Endodermal cell (in vitro differentiated cells): ENCODE data around the gene C3. TPM values are rescaled to one million over a fixed set of nuclear protein-coding genes. Genes with fewer than 3 reads are reported as not detected.

Source experiments
- DNase-seq: peaks from one replicate; pipeline ENCODE4 v3.0.0-alpha.2; 2017
- H3K27ac ChIP-seq: 2 replicates; pipeline ENCODE4 v1.5.1; 2013; ENCODE audit warnings: mild to moderate bottlenecking, low read depth, low read length, moderate library complexity
- H3K27me3 ChIP-seq: 2 replicates; pipeline ENCODE4 v1.6.1; 2013; ENCODE audit warnings: mild to moderate bottlenecking, low read length, moderate library complexity; ENCODE audit not compliant: insufficient read depth, control insufficient read depth, poor library complexity, severe bottlenecking
- H3K36me3 ChIP-seq: 2 replicates; pipeline ENCODE4 v1.7.0; 2013; ENCODE audit warnings: mild to moderate bottlenecking, low read length, moderate library complexity; ENCODE audit not compliant: control insufficient read depth, insufficient read depth
- H3K4me1 ChIP-seq: one replicate; pipeline ENCODE4 v1.7.0; 2013; ENCODE audit warnings: low read length; ENCODE audit not compliant: control insufficient read depth, insufficient read depth
- H3K4me3 ChIP-seq: 2 replicates; pipeline ENCODE4 v1.5.1; 2013; ENCODE audit warnings: mild to moderate bottlenecking, low read length, moderate library complexity
- H3K9ac ChIP-seq: 2 replicates; pipeline ENCODE4 v1.6.1; 2013; ENCODE audit warnings: mild to moderate bottlenecking, low read length, moderate library complexity; ENCODE audit not compliant: poor library complexity, severe bottlenecking; ENCODE audit errors: extremely low read depth
- H3K9me3 ChIP-seq: 2 replicates; pipeline ENCODE4 v1.6.1; 2013; ENCODE audit warnings: mild to moderate bottlenecking, low read length, moderate library complexity; ENCODE audit not compliant: control insufficient read depth
- H3K27ac Mint-ChIP-seq: 2 replicates; pipeline ENCODE4 v1.8.0; 2020; ENCODE audit warnings: mixed read lengths
- H3K27me3 Mint-ChIP-seq: 2 replicates; pipeline ENCODE4 v1.8.0; 2021; ENCODE audit warnings: mild to moderate bottlenecking, mixed read lengths; ENCODE audit not compliant: insufficient read depth
- H3K36me3 Mint-ChIP-seq: 2 replicates; pipeline ENCODE4 v1.8.0; 2020; ENCODE audit warnings: low read depth, mixed read lengths
- H3K4me1 Mint-ChIP-seq: 2 replicates; pipeline ENCODE4 v1.8.0; 2020; ENCODE audit warnings: mixed read lengths
- H3K4me3 Mint-ChIP-seq: 2 replicates; pipeline ENCODE4 v1.8.0; 2020; ENCODE audit warnings: mild to moderate bottlenecking, moderate library complexity, mixed read lengths
- H3K9me3 Mint-ChIP-seq: 2 replicates; pipeline ENCODE4 v1.8.0; 2020; ENCODE audit warnings: mild to moderate bottlenecking, mixed read lengths
- WGBS, 2 experiments: methylation state at CpG; one replicate each; pipeline versions ENCODE4 v1.1.5 to v1.1.7; 2013; ENCODE audit warnings: missing lambda C conversion rate in 2 of 2, mixed read lengths in 1 of 2; ENCODE audit not compliant: insufficient coverage in 1 of 2, insufficient read length in 1 of 2; 5-methylcytosine and 5-hydroxymethylcytosine counted together
- total RNA-seq, 2 donors: library from RNA; stranded (reverse); fragmentation: NEBNext Ultra II Directional in 1 of 2; extraction: Animal tissue kit (Norgen Biotek cat#: 25700) in 1 of 2; gene quantifications; 2 replicates in 1 of 2; 3 replicates in 1 of 2; pipeline ENCODE4 v1.2.1, GENCODE V29; 2021
- TF ChIP-seq, protein P1 (sequence below): fragments of 200-600 bp; sonication (generic); conservative IDR thresholded peaks from 2 replicates; pipeline ENCODE4 v1.5.0; 2021; ENCODE audit warnings: antibody characterized with exemption, mild to moderate bottlenecking

Gene C3
- total RNA-seq, 2 donors from 2014 or later = 13.7 to 23.5 TPM

DNA sequence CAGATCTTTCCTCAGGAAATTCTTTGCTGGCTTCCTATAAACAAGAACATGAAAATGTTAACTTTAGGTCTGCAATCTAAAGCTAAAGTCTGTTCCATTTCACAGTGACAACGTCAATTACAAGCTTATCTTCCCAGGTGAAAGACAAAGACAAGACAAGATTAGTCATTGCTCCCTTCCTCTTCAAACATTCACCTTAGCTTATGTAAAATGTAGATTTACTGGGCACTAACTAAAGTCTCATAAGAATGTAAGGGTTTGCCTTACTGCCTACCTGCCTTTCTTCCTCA, 67.7 kb downstream of the C3 start:
- no peaks in the 10 kb centered on the region for H3K27me3 ChIP-seq
- H3K27me3 Mint-ChIP-seq = peaks cover 2% of the 10 kb centered on the region
- H3K4me1 Mint-ChIP-seq = no peaks in the 10 kb centered on the region
- peaks cover 71% of the 10 kb centered on the region for H3K9me3 Mint-ChIP-seq
- 42 to 56% methylated on average over 1 of the region's 1 CpG for WGBS, 2 experiments
- H3K9me3 ChIP-seq = peaks cover 67% of the 10 kb centered on the region
- H3K4me1 ChIP-seq = no peaks in the 10 kb centered on the region
- no peak overlapping the region for H3K27ac Mint-ChIP-seq
- TF ChIP-seq, protein P1, sequence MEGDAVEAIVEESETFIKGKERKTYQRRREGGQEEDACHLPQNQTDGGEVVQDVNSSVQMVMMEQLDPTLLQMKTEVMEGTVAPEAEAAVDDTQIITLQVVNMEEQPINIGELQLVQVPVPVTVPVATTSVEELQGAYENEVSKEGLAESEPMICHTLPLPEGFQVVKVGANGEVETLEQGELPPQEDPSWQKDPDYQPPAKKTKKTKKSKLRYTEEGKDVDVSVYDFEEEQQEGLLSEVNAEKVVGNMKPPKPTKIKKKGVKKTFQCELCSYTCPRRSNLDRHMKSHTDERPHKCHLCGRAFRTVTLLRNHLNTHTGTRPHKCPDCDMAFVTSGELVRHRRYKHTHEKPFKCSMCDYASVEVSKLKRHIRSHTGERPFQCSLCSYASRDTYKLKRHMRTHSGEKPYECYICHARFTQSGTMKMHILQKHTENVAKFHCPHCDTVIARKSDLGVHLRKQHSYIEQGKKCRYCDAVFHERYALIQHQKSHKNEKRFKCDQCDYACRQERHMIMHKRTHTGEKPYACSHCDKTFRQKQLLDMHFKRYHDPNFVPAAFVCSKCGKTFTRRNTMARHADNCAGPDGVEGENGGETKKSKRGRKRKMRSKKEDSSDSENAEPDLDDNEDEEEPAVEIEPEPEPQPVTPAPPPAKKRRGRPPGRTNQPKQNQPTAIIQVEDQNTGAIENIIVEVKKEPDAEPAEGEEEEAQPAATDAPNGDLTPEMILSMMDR = no peak
- H3K4me3 ChIP-seq = no peak overlapping the region
- no peak overlapping the region for H3K9ac ChIP-seq
- peaks cover 16% of the 10 kb centered on the region for H3K36me3 Mint-ChIP-seq
- no peak for DNase-seq
- no peak overlapping the region for H3K27ac ChIP-seq
- no peaks in the 10 kb centered on the region for H3K36me3 ChIP-seq
- H3K4me3 Mint-ChIP-seq = no peak overlapping the region

- no peak for DNase-seq
- Histone ChIP-seq H3K4me3 (no peak overlapping the region), H3K9ac (no peak overlapping the region), H3K27ac (no peak overlapping the region), H3K36me3 (no peaks in the 10 kb centered on the region), H3K9me3 (peaks cover 67% of the 10 kb centered on the region), H3K4me1 (no peaks in the 10 kb centered on the region), H3K27me3 (no peaks in the 10 kb centered on the region)
- Mint-ChIP-seq H3K4me3 (no peak overlapping the region), H3K9me3 (peaks cover 68% of the 10 kb centered on the region), H3K27me3 (peaks cover 2% of the 10 kb centered on the region), H3K4me1 (no peaks in the 10 kb centered on the region), H3K36me3 (peaks cover 13% of the 10 kb centered on the region), H3K27ac (no peak overlapping the region)
- TF ChIP-seq, protein P1 = no peak
- WGBS, 2 experiments = 74 to 77% methylated on average over 4 of the region's 6 CpGs
These were observed 68.3 kb downstream of the C3 start for GRCh38 chr19:6651965-6652804.

DNA sequence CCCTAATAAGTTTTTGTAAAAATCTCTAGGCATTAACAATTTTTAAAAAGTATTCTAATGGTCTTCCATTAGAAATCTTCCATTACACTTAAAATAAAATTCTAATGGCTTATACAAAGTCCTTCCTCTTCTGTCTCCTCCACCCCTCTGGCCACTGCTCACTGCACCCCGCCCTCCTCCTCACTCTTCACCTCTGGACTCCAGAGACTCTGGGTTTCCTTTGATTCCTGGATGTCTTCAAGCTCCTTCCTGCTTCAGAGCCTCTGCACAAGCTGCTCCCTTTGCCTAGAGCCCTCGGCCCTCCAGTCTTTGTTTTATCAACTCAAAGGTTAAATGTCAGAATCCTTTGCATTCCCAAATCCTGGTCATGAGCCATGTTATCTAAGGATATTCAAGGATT, 71.3 kb downstream of the C3 start:
- Mint-ChIP-seq H3K4me3 (no peak overlapping the region), H3K36me3 (peaks cover 12% of the 10 kb centered on the region), H3K27ac (no peak overlapping the region), H3K27me3 (peaks cover 2% of the 10 kb centered on the region), H3K9me3 (peaks cover 53% of the 10 kb centered on the region), H3K4me1 (no peaks in the 10 kb centered on the region)
- 44 to 51% methylated on average over 1 to 2 of the region's 2 CpGs for WGBS, 2 experiments
- Histone ChIP-seq H3K9me3 (peaks cover 63% of the 10 kb centered on the region), H3K27ac (no peak overlapping the region), H3K4me3 (no peak overlapping the region), H3K9ac (no peak overlapping the region), H3K27me3 (no peaks in the 10 kb centered on the region), H3K36me3 (no peaks in the 10 kb centered on the region), H3K4me1 (no peaks in the 10 kb centered on the region)
- no peak for DNase-seq
- TF ChIP-seq, protein P1 = no peak
